Testis (tissue), 3 donors: ENCODE data around the gene TLE1. TPM values are rescaled to one million over a fixed set of nuclear protein-coding genes. Genes with fewer than 3 reads are reported as not detected.

ENCODE experiments used
- DNase-seq: peaks from one replicate; pipeline ENCODE4 v3.0.0-alpha.2; 2019
- H3K27ac ChIP-seq, 2 donors: fragments of 200-600 bp; sonication (generic); one replicate each; pipeline ENCODE4 v1.5.1; 2019
- H3K27me3 ChIP-seq: fragments of 200-600 bp; sonication (generic); one replicate; pipeline ENCODE4 v1.5.1; 2019
- H3K36me3 ChIP-seq: fragments of 200-600 bp; sonication (generic); one replicate; pipeline ENCODE4 v1.5.1; 2017; ENCODE audit warnings: low read depth; ENCODE audit errors: missing control alignments
- H3K4me1 ChIP-seq: fragments of 200-600 bp; sonication (generic); one replicate; pipeline ENCODE4 v1.5.1; 2019
- H3K4me3 ChIP-seq, 2 donors: fragments of 200-600 bp; sonication (generic); one replicate each; pipeline ENCODE4 v1.5.1; 2017 to 2019
- H3K9me3 ChIP-seq: fragments of 200-600 bp; sonication (generic); one replicate; pipeline ENCODE4 v1.5.1; 2017
- CTCF ChIP-seq, 3 experiments: fragments of 450-650 bp in 2 of 3; fragments of 200-600 bp in 1 of 3; sonication (generic) in 1 of 3; IDR thresholded peaks; one replicate each; pipeline ENCODE4 v1.5.1; 2016 to 2019; ENCODE audit warnings: antibody characterized with exemption in 3 of 3, mild to moderate bottlenecking in 2 of 3, moderate library complexity in 1 of 3
- POLR2A ChIP-seq: fragments of 450-650 bp; IDR thresholded peaks from one replicate; pipeline ENCODE4 v1.6.1; 2017; ENCODE audit warnings: antibody characterized with exemption, mild to moderate bottlenecking, moderate library complexity
- WGBS, 2 donors: methylation state at CpG; one replicate each; pipeline ENCODE4 v1.1.5; 2018; 5-methylcytosine and 5-hydroxymethylcytosine counted together
- intact Hi-C: fragments of 100-400 bp; cut with DNase I; formaldehyde crosslinking; loops from one replicate; pipeline ENCODE4 v1.15.1; 2023; ENCODE audit warnings: low total_unique reads
- polyA plus RNA-seq: library from polyadenylated mRNA; stranded (reverse); fragments of 350-450 nt; fragmentation: Illumina TruSeq; extraction: RNeasy Lipid Tissue Mini Kit (QIAGEN cat#74804); gene quantifications from one replicate; pipeline ENCODE4 v1.2.3, GENCODE V29; 2014; ENCODE audit warnings: low read depth, low replicate concordance; ENCODE audit not compliant: insufficient read depth
- total RNA-seq, 2 donors: library from RNA; depleted of rRNA; stranded (reverse); fragments of >200 nt; gene quantifications; one replicate each; pipeline ENCODE4 v1.2.3, GENCODE V29; 2016

The TLE1 gene
- total and polyA plus RNA-seq, 3 donors from 2014 or later: 53.3 to 95.8 (median 81.0) TPM

- intact Hi-C loops: no loop called here
Observed at GRCh38 chr9:81543695-81544094, 145.7 kb downstream of the TLE1 start.

GRCh38 chr9:81542118-81542889 is 147.0 kb downstream of the TLE1 start:
- WGBS, 2 donors: 82 to 84% methylated on average over 6 of the region's 6 CpGs
- Histone ChIP-seq H3K36me3 (no peaks in the 10 kb centered on the region), H3K27me3 (no peaks in the 10 kb centered on the region), H3K27ac (no peak overlapping the region), H3K4me1 (peaks cover 16% of the 10 kb centered on the region), H3K9me3 (no peaks in the 10 kb centered on the region), H3K4me3 (no peak overlapping the region)
- DNase-seq: no peak
- intact Hi-C loops: no loop called here
- TF ChIP-seq CTCF (IDR thresholded peaks at IDR 0.05): no peak
- TF ChIP-seq POLR2A: no peak

More at GRCh38 chr9:81543695-81544094, 145.7 kb downstream of the TLE1 start:
- no peak overlapping the region for H3K27ac ChIP-seq
- no peak overlapping the region for H3K4me3 ChIP-seq
- H3K9me3 ChIP-seq: no peaks in the 10 kb centered on the region
- H3K36me3 ChIP-seq: no peaks in the 10 kb centered on the region
- no peak for DNase-seq
- H3K27me3 ChIP-seq: no peaks in the 10 kb centered on the region
- whole genome bisulfite sequencing, 2 donors: 48 to 63% methylated on average over 1 of the region's 1 CpG
- TF ChIP-seq POLR2A (no peak), CTCF (IDR thresholded peaks at IDR 0.05) (no peak)
- H3K4me1 ChIP-seq: peaks cover 18% of the 10 kb centered on the region

- Histone ChIP-seq H3K9me3 (no peaks in the 10 kb centered on the region), H3K27ac (no peak overlapping the region), H3K36me3 (no peaks in the 10 kb centered on the region), H3K27me3 (no peaks in the 10 kb centered on the region), H3K4me3 (no peak overlapping the region), H3K4me1 (no peaks in the 10 kb centered on the region)
- TF ChIP-seq CTCF (IDR thresholded peaks at IDR 0.05): no peak
- TF ChIP-seq POLR2A: no peak
- intact Hi-C loops: no loop called here
- 93 to 94% methylated on average over 8 of the region's 8 CpGs for WGBS, 2 donors
- no peak for DNase-seq
Observed at GRCh38 chr9:81540142-81540710, 149.1 kb downstream of the TLE1 start.

GRCh38 chr9:81539317-81539716 is 150.0 kb downstream of the TLE1 start:
- no peak for DNase-seq
- H3K36me3 ChIP-seq: no peaks in the 10 kb centered on the region
- H3K4me1 ChIP-seq: no peaks in the 10 kb centered on the region
- no peak for TF ChIP-seq CTCF (IDR thresholded peaks at IDR 0.05)
- TF ChIP-seq POLR2A: no peak
- intact Hi-C loops: no loop called here
- no peak overlapping the region for H3K4me3 ChIP-seq
- H3K27me3 ChIP-seq: no peaks in the 10 kb centered on the region
- WGBS, 2 donors: 92% methylated on average over 3 of the region's 3 CpGs
- no peaks in the 10 kb centered on the region for H3K9me3 ChIP-seq
- H3K27ac ChIP-seq: no peak overlapping the region
